Liver (tissue), 9 donors: ENCODE results near the gene ARMH1. TPM values are rescaled to one million over a fixed set of nuclear protein-coding genes. Genes with fewer than 3 reads are reported as not detected.

Experiments
- DNase-seq: peaks from one replicate; pipeline ENCODE4 v3.0.0-alpha.2; 2017; ENCODE audit warnings: low spot score
- H3K27ac ChIP-seq, 2 donors: one replicate each; pipeline ENCODE4 v1.7.0; 2013; ENCODE audit warnings: inconsistent platforms in 2 of 2, low read length in 2 of 2, control low read depth in 1 of 2, low read depth in 1 of 2, mild to moderate bottlenecking in 1 of 2
- H3K27me3 ChIP-seq, 4 donors: one replicate each; pipeline versions ENCODE4 v1.6.1 to v1.7.0; 2013; ENCODE audit warnings: low read length in 3 of 4, inconsistent platforms in 1 of 4, mild to moderate bottlenecking in 1 of 4, moderate library complexity in 1 of 4; ENCODE audit not compliant: control insufficient read depth in 4 of 4, insufficient read depth in 4 of 4
- H3K36me3 ChIP-seq, 4 donors: one replicate each; pipeline versions ENCODE4 v1.6.1 to v1.7.0; 2013; ENCODE audit warnings: low read length in 3 of 4, mild to moderate bottlenecking in 3 of 4, low read depth in 1 of 4, moderate library complexity in 1 of 4; ENCODE audit not compliant: control insufficient read depth in 4 of 4, insufficient read depth in 3 of 4
- H3K4me1 ChIP-seq, 4 donors: one replicate each; pipeline versions ENCODE4 v1.6.1 to v1.7.0; 2013; ENCODE audit warnings: low read length in 3 of 4, mild to moderate bottlenecking in 3 of 4, moderate library complexity in 1 of 4; ENCODE audit not compliant: control insufficient read depth in 4 of 4, insufficient read depth in 4 of 4
- H3K4me3 ChIP-seq, 3 donors: one replicate each; pipeline versions ENCODE4 v1.6.1 to v1.7.0; 2013; ENCODE audit warnings: low read length in 3 of 3, control low read depth in 1 of 3, low read depth in 1 of 3, mild to moderate bottlenecking in 1 of 3
- H3K9ac ChIP-seq, 2 donors: one replicate each; pipeline ENCODE4 v1.7.0; 2013; ENCODE audit warnings: low read length in 2 of 2, mild to moderate bottlenecking in 2 of 2, moderate library complexity in 2 of 2, control low read depth in 1 of 2, low read depth in 1 of 2
- H3K9me3 ChIP-seq, 4 donors: one replicate each; pipeline versions ENCODE4 v1.6.1 to v1.7.0; 2013; ENCODE audit warnings: low read length in 3 of 4; ENCODE audit not compliant: control insufficient read depth in 4 of 4
- EGR1 ChIP-seq, 2 donors: IDR thresholded peaks; 2 replicates each; pipeline ENCODE4 v1.6.1; 2016 to 2018; ENCODE audit warnings: antibody characterized with exemption in 2 of 2, low read depth in 2 of 2
- GABPA ChIP-seq, 2 donors: IDR thresholded peaks in 1 of 2; conservative IDR thresholded peaks in 1 of 2; 2 replicates each; pipeline ENCODE4 v1.6.1; 2016; ENCODE audit warnings: antibody characterized with exemption in 2 of 2, mild to moderate bottlenecking in 1 of 2, moderate library complexity in 1 of 2
- HNF4G ChIP-seq: IDR thresholded peaks from 2 replicates; pipeline ENCODE4 v1.6.1; 2016; ENCODE audit warnings: antibody characterized with exemption
- NR2F2 ChIP-seq: IDR thresholded peaks from 2 replicates; pipeline ENCODE4 v1.6.1; 2016; ENCODE audit warnings: antibody characterized with exemption
- RAD21 ChIP-seq, 2 donors: IDR thresholded peaks; 2 replicates each; pipeline ENCODE4 v1.6.1; 2016; ENCODE audit warnings: antibody characterized with exemption in 2 of 2, mild to moderate bottlenecking in 2 of 2
- SP1 ChIP-seq: IDR thresholded peaks from 2 replicates; pipeline ENCODE4 v1.6.1; 2018; ENCODE audit warnings: antibody characterized with exemption, mild to moderate bottlenecking
- YY1 ChIP-seq: IDR thresholded peaks from 2 replicates; pipeline ENCODE4 v1.6.1; 2016; ENCODE audit warnings: antibody characterized with exemption, mild to moderate bottlenecking
- WGBS: extraction: QIAGEN DNeasy Blood & Tissue Kit; methylation state at CpG from one replicate; pipeline ENCODE4 v1.1.7; 2013; 5-methylcytosine and 5-hydroxymethylcytosine counted together
- polyA plus RNA-seq, 2 donors: library from polyadenylated mRNA; stranded (reverse) in 1 of 2; unstranded in 1 of 2; fragments of 200-250 nt in 1 of 2; fragments of >200 nt in 1 of 2; fragmentation: Nextera tagmentation in 1 of 2; extraction: Ambion mirVana in 1 of 2; gene quantifications; one replicate each; pipeline versions ENCODE4 v1.2.1 to v1.2.3, GENCODE V29; 2013 to 2015
- total RNA-seq, 2 donors: library from RNA; depleted of rRNA; stranded (reverse); fragments of >200 nt; gene quantifications; one replicate each; pipeline ENCODE4 v1.2.3, GENCODE V29; 2014
- TF ChIP-seq, protein P1 (sequence below): IDR thresholded peaks from 2 replicates; pipeline ENCODE4 v1.6.1; 2016; ENCODE audit warnings: antibody characterized with exemption, mild to moderate bottlenecking
- TF ChIP-seq, protein P2 (sequence below): IDR thresholded peaks from 2 replicates; pipeline ENCODE4 v1.6.1; 2016; ENCODE audit warnings: antibody characterized with exemption
- TF ChIP-seq, protein P3 (sequence below): IDR thresholded peaks from 2 replicates; pipeline ENCODE4 v1.6.1; 2016; ENCODE audit warnings: antibody characterized with exemption
- TF ChIP-seq, protein P4 (sequence below): IDR thresholded peaks from 2 replicates; pipeline ENCODE4 v1.6.1; 2016; ENCODE audit warnings: antibody characterized with exemption
- donor health status: healthy.
- donor health status: healthy.
- donor health status: healthy.
- donor health status: healthy.
- donor health status: healthy.

Gene ARMH1
- total and polyA plus RNA-seq, 4 donors: 2.2 to 20.3 (median 5.5) TPM

DNA sequence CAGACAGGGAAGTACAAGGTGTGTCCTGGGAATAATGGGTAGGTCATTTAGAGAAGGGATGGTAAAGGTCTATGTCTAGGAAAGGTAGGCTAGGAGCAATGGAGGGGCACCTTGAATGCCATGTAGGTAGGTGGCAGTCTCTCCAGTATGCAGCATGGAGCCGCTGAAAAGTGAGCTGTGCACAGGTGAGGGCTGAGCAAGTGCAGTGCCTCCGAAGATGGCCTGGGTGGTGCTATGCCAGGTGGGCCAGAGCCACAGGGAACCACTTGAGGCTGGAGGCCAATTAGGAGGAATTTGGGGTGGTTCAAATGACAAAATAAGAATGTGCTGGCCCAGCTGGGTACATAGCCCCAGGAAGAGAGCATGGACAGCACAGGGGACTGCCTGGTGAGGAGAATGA, 31.4 kb downstream of the ARMH1 start (continued):
- TF ChIP-seq, protein P1, sequence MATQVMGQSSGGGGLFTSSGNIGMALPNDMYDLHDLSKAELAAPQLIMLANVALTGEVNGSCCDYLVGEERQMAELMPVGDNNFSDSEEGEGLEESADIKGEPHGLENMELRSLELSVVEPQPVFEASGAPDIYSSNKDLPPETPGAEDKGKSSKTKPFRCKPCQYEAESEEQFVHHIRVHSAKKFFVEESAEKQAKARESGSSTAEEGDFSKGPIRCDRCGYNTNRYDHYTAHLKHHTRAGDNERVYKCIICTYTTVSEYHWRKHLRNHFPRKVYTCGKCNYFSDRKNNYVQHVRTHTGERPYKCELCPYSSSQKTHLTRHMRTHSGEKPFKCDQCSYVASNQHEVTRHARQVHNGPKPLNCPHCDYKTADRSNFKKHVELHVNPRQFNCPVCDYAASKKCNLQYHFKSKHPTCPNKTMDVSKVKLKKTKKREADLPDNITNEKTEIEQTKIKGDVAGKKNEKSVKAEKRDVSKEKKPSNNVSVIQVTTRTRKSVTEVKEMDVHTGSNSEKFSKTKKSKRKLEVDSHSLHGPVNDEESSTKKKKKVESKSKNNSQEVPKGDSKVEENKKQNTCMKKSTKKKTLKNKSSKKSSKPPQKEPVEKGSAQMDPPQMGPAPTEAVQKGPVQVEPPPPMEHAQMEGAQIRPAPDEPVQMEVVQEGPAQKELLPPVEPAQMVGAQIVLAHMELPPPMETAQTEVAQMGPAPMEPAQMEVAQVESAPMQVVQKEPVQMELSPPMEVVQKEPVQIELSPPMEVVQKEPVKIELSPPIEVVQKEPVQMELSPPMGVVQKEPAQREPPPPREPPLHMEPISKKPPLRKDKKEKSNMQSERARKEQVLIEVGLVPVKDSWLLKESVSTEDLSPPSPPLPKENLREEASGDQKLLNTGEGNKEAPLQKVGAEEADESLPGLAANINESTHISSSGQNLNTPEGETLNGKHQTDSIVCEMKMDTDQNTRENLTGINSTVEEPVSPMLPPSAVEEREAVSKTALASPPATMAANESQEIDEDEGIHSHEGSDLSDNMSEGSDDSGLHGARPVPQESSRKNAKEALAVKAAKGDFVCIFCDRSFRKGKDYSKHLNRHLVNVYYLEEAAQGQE: no peak
- TF ChIP-seq, protein P2, sequence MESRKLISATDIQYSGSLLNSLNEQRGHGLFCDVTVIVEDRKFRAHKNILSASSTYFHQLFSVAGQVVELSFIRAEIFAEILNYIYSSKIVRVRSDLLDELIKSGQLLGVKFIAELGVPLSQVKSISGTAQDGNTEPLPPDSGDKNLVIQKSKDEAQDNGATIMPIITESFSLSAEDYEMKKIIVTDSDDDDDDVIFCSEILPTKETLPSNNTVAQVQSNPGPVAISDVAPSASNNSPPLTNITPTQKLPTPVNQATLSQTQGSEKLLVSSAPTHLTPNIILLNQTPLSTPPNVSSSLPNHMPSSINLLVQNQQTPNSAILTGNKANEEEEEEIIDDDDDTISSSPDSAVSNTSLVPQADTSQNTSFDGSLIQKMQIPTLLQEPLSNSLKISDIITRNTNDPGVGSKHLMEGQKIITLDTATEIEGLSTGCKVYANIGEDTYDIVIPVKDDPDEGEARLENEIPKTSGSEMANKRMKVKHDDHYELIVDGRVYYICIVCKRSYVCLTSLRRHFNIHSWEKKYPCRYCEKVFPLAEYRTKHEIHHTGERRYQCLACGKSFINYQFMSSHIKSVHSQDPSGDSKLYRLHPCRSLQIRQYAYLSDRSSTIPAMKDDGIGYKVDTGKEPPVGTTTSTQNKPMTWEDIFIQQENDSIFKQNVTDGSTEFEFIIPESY: no peak
- TF ChIP-seq GABPA (IDR thresholded peaks at IDR 0.05 in 1 of 2, conservative IDR thresholded peaks at IDR 0.05 in 1 of 2) (no peak), RAD21 (IDR thresholded peaks at IDR 0.05) (no peak), EGR1 (IDR thresholded peaks at IDR 0.05; ENCODE audit: low read depth in 2 of 2) (no peak)

DNA sequence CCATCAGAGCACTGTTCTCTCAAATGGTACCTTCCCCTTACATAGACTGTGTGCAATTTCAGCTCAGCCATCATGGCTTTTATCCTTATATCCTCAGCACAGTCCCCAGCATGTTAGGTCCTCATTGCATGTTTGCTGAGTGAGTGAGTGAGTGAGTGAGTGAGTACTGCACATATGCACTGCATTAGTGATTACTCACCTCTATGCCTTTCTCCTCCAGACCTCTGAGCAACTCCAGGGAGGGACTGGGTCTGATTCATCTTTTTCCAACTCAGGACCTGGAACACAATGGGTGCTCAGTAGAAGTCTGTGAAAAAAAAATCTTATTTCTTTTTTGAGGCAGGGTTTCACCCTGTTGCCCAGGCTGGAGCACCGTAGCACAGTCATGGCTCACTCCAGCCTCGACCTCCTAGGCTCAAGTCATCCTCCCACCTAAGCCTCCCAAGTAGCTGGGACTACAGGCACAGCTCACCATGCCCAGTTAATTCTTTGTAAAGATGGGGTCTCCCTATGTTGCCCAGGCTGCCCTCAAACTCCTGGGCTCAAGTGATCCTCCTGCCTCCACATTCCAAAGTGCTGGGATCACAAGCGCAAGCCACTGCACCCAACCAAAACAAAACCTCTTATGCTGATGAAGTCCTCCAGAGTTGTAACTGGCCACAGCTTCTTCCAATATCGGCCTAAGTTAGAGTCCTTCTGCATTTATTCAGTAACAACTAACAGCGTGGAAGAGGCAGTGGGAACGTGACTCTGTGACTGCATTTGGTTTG, 32.8 kb downstream of the ARMH1 start:
- Histone ChIP-seq H3K4me1 (peaks cover 0 to 7% (median 1%) of the 10 kb centered on the region in 4 donors), H3K27ac (no peak overlapping the region), H3K27me3 (no peaks in the 10 kb centered on the region), H3K9ac (no peak overlapping the region), H3K9me3 (peaks cover 0 to 2% (median 0%) of the 10 kb centered on the region in 4 donors), H3K36me3 (no peaks in the 10 kb centered on the region), H3K4me3 (no peak overlapping the region)
- WGBS: 92% methylated on average over 6 of the region's 6 CpGs
- TF ChIP-seq NR2F2 (no peak), HNF4G (no peak), RAD21 (IDR thresholded peaks at IDR 0.05) (no peak), SP1 (no peak), YY1 (no peak)
- TF ChIP-seq, protein P3, sequence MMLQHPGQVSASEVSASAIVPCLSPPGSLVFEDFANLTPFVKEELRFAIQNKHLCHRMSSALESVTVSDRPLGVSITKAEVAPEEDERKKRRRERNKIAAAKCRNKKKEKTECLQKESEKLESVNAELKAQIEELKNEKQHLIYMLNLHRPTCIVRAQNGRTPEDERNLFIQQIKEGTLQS: no peak
- TF ChIP-seq, protein P4, sequence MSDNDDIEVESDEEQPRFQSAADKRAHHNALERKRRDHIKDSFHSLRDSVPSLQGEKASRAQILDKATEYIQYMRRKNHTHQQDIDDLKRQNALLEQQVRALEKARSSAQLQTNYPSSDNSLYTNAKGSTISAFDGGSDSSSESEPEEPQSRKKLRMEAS: no peak
- TF ChIP-seq, protein P2: no peak
- no peak for DNase-seq
